ENCODE measurements around the gene MROH2A.
"Not testable (repeated sequence)": the region's sequence is repeated elsewhere in the genome, so short reads cannot be mapped to it uniquely, and the experiment has no call there.

DNA sequence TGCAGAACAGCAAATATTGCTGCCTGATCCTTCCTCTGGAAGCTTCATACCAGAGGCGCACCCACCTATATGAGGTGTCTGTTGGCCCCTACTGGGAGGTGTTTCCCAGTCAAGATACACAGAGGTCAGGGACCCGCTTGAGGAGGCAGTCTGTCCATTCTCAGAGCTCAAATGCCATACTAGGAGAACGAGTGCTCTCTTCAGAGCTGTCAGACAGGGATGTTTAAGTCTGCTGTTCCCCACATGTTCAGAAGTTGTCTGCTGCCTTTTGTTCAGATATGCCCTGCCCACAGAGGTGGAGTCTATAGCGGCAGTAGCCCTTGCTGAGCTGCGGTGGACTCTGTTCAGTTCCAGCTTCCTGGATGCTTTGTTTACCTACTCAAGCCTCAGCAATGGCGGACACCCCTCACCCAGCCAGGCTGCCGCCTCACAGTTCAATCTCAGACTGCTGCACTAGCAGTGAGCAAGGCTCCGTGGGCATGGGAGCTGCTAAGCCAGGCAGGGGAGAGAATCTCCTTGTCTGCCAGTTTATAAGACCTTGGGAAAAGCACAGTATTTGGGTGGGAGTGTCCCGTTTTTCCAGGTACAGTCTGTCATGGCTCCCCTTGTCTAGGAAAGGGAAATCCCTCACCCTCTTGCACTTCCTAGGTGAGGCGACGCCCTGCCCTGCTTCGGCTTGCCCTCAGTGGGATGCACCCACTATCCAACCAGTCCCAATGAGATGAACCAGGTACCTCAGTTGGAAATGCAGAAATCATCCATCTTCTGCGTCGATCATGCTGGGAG is 41.1 kb upstream of the MROH2A start:
- TF ChIP-seq, protein P1, sequence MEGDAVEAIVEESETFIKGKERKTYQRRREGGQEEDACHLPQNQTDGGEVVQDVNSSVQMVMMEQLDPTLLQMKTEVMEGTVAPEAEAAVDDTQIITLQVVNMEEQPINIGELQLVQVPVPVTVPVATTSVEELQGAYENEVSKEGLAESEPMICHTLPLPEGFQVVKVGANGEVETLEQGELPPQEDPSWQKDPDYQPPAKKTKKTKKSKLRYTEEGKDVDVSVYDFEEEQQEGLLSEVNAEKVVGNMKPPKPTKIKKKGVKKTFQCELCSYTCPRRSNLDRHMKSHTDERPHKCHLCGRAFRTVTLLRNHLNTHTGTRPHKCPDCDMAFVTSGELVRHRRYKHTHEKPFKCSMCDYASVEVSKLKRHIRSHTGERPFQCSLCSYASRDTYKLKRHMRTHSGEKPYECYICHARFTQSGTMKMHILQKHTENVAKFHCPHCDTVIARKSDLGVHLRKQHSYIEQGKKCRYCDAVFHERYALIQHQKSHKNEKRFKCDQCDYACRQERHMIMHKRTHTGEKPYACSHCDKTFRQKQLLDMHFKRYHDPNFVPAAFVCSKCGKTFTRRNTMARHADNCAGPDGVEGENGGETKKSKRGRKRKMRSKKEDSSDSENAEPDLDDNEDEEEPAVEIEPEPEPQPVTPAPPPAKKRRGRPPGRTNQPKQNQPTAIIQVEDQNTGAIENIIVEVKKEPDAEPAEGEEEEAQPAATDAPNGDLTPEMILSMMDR (conservative IDR thresholded peaks at IDR 0.05), result not testable (repeated sequence)
- not testable (repeated sequence) for TF ChIP-seq EZH2 (IDR thresholded peaks at IDR 0.05; ENCODE audit: low read depth)

Measured in PC-9 (cell line).